ENCODE results near the gene PGAP6.

DNA sequence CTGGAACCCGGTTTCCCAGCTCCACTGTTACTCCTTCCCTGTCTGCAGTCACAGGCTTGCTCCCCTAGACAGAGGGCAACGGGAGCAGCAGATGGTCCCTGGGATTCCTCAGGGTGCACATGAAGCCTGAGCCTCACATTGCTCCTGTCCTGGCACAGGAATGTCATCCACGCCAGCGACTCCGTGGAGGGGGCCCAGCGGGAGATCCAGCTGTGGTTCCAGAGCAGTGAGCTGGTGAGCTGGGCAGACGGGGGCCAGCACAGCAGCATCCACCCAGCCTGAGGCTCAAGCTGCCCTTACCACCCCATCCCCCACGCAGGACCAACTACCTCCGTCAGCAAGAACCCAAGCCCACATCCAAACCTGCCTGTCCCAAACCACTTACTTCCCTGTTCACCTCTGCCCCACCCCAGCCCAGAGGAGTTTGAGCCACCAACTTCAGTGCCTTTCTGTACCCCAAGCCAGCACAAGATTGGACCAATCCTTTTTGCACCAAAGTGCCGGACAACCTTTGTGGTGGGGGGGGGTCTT is 18.3 kb upstream of the PGAP6 start:
- TF ChIP-seq JUNB (IDR thresholded peaks at IDR 0.05) (no peak), POLR2A (IDR thresholded peaks at IDR 0.05; ENCODE audit: low read length) (no peak), ESRRA (IDR thresholded peaks at IDR 0.05; ENCODE audit: borderline replicate concordance, low read length) (no peak), FOSB (CRISPR knock-in tag; IDR thresholded peaks at IDR 0.05) (no peak), EP300 (IDR thresholded peaks at IDR 0.05) (no peak), RAD21 (conservative IDR thresholded peaks at IDR 0.05 in 1 of 2, IDR thresholded peaks at IDR 0.05 in 1 of 2) (no peak), HDAC2 (IDR thresholded peaks at IDR 0.05) (no peak)
- TF ChIP-seq, protein P1, sequence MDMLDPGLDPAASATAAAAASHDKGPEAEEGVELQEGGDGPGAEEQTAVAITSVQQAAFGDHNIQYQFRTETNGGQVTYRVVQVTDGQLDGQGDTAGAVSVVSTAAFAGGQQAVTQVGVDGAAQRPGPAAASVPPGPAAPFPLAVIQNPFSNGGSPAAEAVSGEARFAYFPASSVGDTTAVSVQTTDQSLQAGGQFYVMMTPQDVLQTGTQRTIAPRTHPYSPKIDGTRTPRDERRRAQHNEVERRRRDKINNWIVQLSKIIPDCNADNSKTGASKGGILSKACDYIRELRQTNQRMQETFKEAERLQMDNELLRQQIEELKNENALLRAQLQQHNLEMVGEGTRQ (IDR thresholded peaks at IDR 0.05) = no peak
- TF ChIP-seq, protein P2, sequence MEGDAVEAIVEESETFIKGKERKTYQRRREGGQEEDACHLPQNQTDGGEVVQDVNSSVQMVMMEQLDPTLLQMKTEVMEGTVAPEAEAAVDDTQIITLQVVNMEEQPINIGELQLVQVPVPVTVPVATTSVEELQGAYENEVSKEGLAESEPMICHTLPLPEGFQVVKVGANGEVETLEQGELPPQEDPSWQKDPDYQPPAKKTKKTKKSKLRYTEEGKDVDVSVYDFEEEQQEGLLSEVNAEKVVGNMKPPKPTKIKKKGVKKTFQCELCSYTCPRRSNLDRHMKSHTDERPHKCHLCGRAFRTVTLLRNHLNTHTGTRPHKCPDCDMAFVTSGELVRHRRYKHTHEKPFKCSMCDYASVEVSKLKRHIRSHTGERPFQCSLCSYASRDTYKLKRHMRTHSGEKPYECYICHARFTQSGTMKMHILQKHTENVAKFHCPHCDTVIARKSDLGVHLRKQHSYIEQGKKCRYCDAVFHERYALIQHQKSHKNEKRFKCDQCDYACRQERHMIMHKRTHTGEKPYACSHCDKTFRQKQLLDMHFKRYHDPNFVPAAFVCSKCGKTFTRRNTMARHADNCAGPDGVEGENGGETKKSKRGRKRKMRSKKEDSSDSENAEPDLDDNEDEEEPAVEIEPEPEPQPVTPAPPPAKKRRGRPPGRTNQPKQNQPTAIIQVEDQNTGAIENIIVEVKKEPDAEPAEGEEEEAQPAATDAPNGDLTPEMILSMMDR (IDR thresholded peaks at IDR 0.05) = no peak
- TF ChIP-seq, protein P3, sequence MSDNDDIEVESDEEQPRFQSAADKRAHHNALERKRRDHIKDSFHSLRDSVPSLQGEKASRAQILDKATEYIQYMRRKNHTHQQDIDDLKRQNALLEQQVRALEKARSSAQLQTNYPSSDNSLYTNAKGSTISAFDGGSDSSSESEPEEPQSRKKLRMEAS (IDR thresholded peaks at IDR 0.05) = no peak
- TF ChIP-seq, protein P4, sequence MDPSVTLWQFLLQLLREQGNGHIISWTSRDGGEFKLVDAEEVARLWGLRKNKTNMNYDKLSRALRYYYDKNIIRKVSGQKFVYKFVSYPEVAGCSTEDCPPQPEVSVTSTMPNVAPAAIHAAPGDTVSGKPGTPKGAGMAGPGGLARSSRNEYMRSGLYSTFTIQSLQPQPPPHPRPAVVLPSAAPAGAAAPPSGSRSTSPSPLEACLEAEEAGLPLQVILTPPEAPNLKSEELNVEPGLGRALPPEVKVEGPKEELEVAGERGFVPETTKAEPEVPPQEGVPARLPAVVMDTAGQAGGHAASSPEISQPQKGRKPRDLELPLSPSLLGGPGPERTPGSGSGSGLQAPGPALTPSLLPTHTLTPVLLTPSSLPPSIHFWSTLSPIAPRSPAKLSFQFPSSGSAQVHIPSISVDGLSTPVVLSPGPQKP (IDR thresholded peaks at IDR 0.05; ENCODE audit: low read depth, low read length) = no peak
